ENCODE data around the gene APOL1.

APOL1 gene

DNA sequence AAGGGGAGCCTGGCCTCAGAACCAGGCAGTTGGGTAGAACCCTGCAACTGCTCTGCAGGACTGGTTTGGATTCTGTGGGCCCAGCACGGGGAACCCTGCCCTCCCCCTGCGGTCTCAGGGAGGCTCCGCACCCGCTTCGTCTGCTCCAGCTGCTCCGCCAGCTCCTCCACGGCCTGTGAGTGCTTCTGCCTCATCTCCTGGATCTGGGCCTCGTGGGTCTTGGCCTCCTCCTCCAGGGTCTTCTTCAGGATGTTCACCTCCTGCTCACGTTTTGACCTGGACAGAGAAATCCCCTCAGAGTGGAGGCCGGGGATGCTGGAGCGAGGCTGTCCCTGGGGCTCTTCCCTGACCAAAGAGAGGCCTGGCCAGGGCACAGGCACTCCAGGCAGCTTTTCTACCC lies 41.9 kb downstream of the APOL1 start:
- no peak for DNase-seq

- no peak for DNase-seq
Observed at GRCh38 chr22:36295247-36295646, 42.3 kb downstream of the APOL1 start.

- no peak for DNase-seq
Observed at GRCh38 chr22:36296690-36297089, 43.8 kb downstream of the APOL1 start.

- no peak for DNase-seq
Observed at GRCh38 chr22:36297568-36297967, 44.6 kb downstream of the APOL1 start.

- DNase-seq: no peak
Observed at GRCh38 chr22:36298118-36298517, 45.2 kb downstream of the APOL1 start.

- no peak for DNase-seq
Observed at GRCh38 chr22:36298601-36299000, 45.7 kb downstream of the APOL1 start.

GRCh38 chr22:36299295-36299694 lies 46.4 kb downstream of the APOL1 start:
- DNase-seq: no peak

DNA sequence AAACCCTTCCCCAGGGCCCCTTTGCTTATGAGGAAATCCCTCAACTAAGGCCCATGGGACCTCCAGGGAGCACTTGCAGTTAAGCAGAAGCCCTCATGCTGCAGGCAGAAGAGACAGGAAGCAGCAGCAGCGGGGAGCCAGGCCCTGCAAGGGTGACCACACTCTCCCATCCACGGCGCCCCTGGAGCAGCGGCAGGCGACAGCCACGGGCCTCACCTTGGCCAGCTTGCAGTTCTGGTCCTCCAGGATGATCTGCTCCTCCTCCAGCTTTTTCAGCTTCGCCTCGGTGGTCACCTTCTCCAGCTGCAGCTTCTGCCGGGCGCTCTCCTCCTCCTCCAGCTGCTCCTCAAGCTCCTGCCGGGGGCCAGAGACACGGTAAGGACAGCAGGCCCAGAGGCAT lies 47.0 kb downstream of the APOL1 start:
- DNase-seq: no peak

DNA sequence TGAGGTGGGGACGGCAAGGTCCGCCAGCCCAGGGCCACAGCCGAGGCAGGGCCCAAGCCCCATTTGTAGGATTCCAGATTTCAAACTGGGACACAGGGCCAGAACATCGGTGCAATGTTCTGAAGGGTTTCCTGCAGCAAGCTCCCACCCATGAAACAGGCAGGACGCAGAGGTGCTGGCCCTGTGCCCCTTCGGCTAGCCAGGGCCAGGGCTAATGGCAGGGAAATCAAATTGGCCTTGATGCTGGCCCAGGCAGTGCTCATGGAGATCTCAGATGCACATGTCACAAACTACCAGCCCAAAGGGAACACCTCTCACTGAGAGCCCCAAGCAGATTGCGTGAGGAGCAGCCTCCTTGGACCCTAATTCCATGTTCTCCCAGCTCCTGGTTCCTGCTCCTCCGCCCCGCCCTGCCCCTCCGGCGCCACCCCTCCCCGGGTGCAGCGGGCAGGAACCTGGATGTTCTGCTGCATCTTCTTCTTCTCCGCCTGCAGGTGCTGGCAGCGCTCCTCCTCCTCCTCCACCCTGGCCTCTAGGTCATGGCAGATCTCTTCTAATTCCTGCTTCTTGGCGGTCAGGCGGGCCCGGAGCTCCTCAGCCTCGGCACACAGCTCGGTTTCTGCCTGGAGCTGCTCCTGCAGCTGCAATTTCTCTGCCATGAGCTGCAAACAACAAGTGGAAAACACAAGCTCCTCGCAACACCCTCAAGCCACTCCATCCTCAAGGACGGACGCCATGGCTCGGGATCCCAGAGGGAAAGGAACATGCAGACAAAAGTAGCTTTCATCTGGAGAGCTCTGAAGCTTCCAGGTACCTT lies 47.7 kb downstream of the APOL1 start:
- no peak for DNase-seq

DNA sequence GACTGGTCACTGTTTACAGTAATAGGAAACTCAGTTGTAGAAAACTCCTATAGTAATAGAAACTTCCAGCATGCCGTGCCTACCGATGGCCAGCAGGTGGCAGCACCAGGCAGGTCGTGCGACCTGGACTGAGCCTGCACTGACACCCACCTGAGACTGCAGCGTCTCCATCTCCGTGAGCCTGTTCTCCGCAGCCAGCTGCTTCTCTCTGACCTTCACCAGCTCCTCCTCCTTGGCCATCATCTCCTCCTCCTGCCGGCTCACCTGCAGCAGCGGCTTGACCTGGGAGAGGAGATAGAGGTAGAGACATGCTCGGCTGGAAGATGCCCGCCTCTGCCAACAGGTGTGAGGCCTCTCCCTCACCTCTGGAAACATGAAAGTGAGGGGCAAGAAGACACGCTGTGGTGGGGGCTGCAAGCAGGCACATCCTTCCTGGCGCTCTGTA lies 48.5 kb downstream of the APOL1 start:
- peak; percentile 83 for DNase-seq

GRCh38 chr22:36301851-36302250 lies 48.9 kb downstream of the APOL1 start:
- DNase-seq: no peak

DNA sequence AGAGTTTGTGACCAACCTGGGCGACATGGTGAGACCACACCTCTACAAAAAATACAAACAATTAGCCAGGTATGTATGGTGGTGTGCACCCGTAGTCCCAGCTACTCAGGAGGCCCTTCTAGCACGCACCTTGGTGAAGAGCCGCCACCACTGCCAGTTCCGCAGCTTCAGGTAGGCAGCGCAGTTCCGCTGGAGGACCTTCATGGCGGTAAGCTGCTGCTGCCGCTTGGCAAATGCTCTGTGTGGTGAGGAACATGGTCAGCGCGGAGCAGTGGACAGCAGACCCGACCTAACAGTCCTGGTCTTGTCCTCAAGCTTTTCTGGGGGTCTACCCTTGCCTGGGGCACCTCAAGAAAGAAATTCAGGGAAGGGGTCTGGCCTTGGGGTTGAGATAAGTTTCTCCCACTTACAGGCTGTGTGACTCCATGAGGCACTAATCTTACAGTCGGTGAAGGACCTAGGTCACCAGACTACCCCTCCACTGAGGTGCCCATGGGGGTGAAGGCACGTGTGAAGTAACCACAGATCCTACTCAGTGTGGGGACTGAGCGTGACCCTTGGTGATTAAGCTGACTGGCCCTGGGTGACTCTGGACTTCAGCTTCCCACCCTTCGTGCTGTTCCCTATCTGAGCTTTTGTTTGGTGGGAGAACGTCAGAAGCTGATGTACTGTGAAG lies 49.6 kb downstream of the APOL1 start:
- no peak for DNase-seq

DNA sequence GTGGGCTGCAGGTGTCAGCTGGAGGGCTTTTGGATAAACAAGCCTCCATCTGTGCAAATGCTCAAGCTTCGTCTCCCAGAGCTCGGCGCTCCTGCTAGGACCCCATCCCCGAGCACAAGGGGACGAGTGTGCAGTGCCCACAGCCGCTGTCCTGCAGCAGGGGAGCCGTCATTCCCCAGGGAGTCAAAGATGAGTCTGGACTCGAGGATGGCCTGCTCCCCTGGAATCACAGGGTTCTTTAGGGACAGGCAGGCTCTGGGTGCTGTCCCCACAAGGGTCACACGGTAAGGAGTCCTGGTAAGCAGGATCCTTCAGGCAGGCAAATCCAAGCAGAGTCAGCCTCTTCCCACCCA lies 50.2 kb downstream of the APOL1 start:
- no peak for DNase-seq

GRCh38 chr22:36303874-36304273 lies 50.9 kb downstream of the APOL1 start:
- no peak for DNase-seq

GRCh38 chr22:36304429-36304828 lies 51.5 kb downstream of the APOL1 start:
- no peak for DNase-seq

DNA sequence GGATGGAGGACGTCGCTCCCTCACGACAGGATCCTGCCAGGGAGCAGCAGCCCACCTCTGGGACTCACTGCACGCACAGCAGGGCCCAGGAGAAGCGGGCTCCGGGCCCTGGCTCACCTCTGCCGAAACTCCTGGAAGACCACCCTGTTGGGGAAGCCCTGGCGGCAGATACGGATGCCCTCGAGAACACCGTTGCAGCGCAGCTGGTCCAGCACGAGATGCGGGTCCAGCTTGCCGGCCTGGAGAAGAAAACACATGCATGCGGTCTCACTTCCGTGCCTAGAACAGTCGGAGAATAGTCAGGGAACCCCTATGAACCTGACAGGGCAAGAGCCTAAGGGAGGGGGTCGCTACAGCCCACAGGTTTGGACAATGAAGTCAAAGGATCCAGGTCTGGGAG lies 52.9 kb downstream of the APOL1 start:
- no peak for DNase-seq

DNA sequence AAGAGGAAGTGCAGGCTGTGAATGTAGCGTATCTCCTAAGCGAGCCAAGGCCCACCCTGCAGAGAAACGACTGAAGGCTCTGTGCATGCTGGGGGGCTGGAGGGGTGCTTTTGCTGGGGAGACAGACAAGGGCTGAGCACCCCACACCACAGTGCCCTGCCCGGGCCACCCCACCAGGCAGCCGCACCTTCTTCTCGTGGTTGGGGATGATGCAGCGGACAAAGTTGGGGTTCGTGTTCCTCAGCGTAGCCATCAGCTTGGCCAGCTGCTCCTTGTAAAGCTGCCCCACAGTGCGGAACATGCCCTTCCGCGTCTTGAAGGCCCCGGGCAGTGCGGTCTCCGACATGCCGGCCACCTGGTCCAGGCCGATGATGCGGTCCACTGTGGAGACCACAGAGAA lies 53.3 kb downstream of the APOL1 start:
- no peak for DNase-seq

- no peak for DNase-seq
Observed at GRCh38 chr22:36308880-36309279, 55.9 kb downstream of the APOL1 start.

DNA sequence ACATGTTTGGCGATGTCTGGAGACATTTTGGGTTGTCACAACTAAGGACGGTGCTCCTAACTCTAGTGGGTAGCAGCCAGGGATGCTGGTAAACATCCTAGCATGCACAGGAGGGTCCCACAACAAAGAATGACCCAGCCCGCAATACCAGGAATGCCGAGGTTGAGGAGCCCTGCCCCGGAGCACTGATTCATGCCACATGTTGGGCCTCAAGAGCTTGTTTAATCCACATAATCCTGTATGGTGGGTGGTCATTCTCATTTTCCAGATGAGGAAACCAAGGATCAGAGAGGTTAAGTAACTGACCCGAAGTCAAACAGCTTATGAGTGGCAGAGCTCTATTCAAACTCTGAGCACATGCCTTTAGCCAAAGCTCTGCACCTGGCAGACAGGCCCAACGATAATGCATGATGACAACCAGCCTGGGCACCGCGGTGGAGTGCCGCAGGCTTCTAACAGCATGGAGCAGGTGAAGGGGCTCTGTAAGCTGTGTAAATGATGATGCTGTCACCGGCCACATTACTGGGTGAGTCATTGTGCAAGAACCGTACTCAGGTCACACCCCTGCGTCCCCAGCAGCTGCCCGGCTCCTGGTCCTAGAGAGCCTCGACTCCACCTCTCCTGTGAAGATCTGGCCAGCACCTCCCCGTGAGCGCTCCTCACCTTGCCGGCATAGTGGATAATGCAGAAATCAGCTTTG lies 58.6 kb downstream of the APOL1 start:
- DNase-seq: no peak

DNA sequence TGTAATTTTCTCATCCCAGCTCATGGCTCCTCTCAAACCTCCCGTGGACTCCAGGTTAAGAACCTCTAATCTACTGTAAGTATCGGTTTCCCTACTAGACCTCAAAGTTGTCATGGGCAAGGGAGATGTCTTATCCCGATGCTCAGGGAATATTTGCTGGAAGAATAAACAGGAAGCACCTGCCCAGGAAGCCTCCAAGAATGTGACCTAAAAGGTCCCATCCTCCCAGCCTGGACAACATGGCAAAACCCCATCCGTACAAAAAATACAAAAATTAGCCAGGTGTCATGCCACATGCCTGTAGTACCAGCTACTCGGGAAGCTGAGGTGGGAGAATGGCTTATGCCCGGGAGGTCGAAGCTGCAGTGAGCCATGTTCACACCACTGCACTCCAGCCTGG lies 62.4 kb downstream of the APOL1 start:
- DNase-seq: no peak

- DNase-seq: no peak
Observed at GRCh38 chr22:36316419-36316818, 63.5 kb downstream of the APOL1 start.

Data from activated T-cell treated with anti-CD3 and anti-CD28 coated beads for 4 hours (primary cell).